ENCODE results near the gene COL13A1.

The COL13A1 gene

DNA sequence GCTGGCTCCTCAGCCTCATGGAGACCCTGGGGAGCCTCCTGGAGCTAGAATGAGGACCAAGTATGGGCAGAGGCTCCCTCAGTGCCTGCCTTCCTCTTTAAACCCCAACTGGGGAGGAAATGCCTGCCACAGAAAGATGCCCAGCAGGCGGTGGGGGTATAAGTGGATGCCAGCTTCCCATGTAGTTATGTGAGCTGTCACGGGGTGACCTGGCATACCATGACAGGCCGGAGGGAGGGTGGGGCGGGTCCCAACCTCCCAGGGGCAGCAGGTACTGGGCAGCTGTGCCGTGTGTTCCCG lies 35.0 kb downstream of the COL13A1 start:
- H3K4me3 ChIP-seq (ENCODE audit: low read length), result no peak overlapping the region
- no peak for DNase-seq (ENCODE audit: low read depth)
- TF ChIP-seq, protein P1, sequence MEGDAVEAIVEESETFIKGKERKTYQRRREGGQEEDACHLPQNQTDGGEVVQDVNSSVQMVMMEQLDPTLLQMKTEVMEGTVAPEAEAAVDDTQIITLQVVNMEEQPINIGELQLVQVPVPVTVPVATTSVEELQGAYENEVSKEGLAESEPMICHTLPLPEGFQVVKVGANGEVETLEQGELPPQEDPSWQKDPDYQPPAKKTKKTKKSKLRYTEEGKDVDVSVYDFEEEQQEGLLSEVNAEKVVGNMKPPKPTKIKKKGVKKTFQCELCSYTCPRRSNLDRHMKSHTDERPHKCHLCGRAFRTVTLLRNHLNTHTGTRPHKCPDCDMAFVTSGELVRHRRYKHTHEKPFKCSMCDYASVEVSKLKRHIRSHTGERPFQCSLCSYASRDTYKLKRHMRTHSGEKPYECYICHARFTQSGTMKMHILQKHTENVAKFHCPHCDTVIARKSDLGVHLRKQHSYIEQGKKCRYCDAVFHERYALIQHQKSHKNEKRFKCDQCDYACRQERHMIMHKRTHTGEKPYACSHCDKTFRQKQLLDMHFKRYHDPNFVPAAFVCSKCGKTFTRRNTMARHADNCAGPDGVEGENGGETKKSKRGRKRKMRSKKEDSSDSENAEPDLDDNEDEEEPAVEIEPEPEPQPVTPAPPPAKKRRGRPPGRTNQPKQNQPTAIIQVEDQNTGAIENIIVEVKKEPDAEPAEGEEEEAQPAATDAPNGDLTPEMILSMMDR (conservative IDR thresholded peaks at IDR 0.05; ENCODE audit: low read depth, low read length), result no peak

DNA sequence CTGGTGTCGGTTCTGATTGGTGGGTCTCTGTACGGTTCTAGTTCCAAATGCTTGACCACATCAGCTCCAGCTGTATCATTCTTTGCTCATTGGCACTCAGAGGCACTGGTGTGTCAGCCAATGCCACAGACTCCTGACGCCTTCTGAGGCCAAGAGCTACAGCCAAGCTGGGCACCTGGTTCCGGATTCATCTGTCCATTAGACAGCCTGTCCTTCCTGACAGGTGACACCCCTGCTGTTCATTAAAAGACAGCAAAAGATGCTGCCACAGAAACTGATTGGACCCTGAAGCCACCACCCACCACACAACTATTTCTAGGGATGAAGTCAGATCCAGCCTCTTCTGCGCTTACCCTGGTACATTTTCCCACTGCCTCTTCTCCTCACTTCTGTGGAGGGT lies 35.6 kb downstream of the COL13A1 start:
- H3K4me3 ChIP-seq (ENCODE audit: low read length), result no peak overlapping the region
- TF ChIP-seq, protein P1 (conservative IDR thresholded peaks at IDR 0.05; ENCODE audit: low read depth, low read length), result no peak
- no peak for DNase-seq (ENCODE audit: low read depth)

DNA sequence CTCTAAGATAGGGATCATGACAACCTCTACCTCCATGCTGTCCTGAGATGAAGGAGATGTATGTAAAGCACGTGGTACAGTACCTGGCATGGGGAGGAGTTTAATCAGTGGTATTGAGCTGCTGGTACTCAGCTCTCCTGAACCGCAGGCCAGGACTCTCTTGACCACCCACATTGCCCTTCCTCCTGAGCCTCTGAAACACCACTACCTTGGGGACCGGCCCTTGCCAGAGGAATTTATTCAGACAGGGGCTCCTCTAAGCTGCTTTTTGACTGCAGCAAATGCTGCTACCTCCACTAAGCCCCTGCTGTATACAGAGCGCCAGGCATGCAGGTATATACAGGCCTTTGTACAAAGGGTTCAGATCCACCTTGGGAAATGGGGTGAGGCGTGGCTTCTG lies 36.7 kb downstream of the COL13A1 start:
- DNase-seq (ENCODE audit: low read depth), result no peak
- TF ChIP-seq, protein P1 (conservative IDR thresholded peaks at IDR 0.05; ENCODE audit: low read depth, low read length), result no peak
- H3K4me3 ChIP-seq (ENCODE audit: low read length), result no peak overlapping the region

DNA sequence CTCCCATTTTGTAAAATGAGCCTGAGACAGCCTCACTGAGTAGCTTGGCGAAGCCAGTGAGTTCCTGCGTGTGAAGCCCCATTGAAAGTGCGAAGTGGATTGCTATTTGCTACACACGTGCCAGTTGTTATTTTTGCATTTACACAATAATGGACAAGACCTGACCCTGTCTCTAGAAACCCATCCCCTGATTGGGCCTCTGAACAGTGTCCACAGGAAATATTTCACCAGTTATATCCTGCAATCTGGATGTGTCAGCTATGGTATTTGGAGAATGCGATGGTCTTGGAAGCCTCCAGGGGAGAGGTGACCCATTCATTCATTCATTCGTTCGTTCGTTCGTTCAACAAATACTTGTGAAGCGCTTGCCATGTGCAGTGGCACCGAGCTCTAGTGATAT lies 37.1 kb downstream of the COL13A1 start:
- TF ChIP-seq, protein P1 (conservative IDR thresholded peaks at IDR 0.05; ENCODE audit: low read depth, low read length), result no peak
- no peak for DNase-seq (ENCODE audit: low read depth)

DNA sequence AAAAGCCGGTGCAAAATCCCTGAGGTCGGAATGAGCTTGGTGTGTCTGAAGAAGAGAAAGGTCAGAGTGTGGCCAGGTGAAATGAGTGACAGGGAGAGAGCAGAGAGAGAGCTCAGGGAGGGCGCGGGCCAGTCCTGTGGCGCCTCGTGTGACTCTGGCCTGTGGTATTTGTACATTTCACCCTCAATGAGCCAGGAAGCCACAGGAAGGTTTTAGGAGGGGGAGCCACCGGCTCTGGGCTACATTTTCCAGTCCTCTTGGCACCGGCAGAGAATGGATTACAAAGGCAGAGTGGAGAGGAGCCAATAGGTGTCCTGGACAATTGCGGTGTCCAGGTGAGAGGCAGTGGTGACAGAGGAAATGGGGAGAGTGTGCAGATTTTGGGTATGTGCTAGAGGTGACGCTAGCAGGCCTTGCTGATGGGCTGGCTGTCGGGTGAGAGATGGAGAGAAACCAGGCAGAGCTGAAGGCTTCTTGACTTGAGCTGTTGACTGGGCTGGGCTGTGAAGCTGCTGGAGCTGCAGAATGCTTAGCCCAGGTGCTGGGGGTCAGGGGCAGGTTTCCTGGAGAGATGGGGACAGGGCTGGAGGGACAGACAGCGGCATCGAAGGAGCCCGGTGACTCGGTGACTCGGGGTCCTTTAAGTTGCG lies 38.1 kb downstream of the COL13A1 start:
- no peak for DNase-seq (ENCODE audit: low read depth)
- TF ChIP-seq, protein P1 (conservative IDR thresholded peaks at IDR 0.05; ENCODE audit: low read depth, low read length), result no peak
- H3K4me3 ChIP-seq (ENCODE audit: low read length), result no peak overlapping the region

More for the DNA sequence above, 37.1 kb downstream of the COL13A1 start:
- no peak overlapping the region for H3K4me3 ChIP-seq (ENCODE audit: low read length)

DNA sequence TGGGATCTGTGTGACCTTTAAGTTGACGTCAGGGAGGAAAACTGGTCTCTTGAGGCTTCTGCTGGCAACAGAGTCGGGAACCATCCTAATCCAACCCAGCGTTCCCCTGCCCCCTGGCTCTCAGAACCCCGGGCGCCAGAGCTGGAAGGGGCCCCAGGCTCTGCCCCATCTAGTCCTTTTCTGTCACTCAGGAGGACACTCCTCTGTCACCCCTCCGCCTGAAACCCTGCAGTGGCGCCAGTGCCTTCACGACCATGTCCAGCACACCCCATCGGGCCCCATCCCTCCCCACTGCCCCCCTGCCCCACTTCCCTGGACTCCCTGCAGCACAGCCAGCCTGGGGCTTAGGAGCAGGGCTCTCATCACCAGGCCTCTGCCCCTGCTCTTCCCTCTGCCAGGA lies 39.1 kb downstream of the COL13A1 start:
- no peak overlapping the region for H3K4me3 ChIP-seq (ENCODE audit: low read length)
- no peak for DNase-seq (ENCODE audit: low read depth)
- TF ChIP-seq, protein P1 (conservative IDR thresholded peaks at IDR 0.05; ENCODE audit: low read depth, low read length), result no peak

DNA sequence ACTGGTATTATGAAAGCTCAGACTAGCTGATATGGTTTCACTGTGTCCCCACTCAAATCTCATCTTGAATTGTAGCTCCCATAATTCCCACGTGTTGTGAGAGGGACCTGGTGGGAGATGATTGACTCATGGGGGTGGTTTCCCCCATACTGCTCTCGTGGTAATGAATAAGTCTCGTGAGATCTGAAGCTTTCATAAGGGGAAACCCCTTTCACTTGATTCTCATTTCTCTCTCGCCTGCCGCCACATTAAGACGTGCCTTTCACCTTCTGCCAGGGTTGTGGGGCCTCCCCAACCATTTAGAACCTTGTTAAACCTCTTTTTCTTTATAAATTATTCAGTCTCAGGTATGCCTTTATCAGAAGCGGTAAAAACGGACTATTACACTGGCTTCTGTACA lies 40.3 kb downstream of the COL13A1 start:
- DNase-seq (ENCODE audit: low read depth), result no peak
- TF ChIP-seq, protein P1 (conservative IDR thresholded peaks at IDR 0.05; ENCODE audit: low read depth, low read length), result no peak
- no peak overlapping the region for H3K4me3 ChIP-seq (ENCODE audit: low read length)

Data from retinal pigment epithelial cell (primary cell).